Hepatocyte (in vitro differentiated cells): ENCODE data around the gene CHORDC1. TPM values are rescaled to one million over a fixed set of nuclear protein-coding genes. Genes with fewer than 3 reads are reported as not detected.

ENCODE experiments used
- DNase-seq: peaks from one replicate; pipeline ENCODE4 v3.0.0-alpha.2; 2016; ENCODE audit warnings: low spot score
- H2AFZ ChIP-seq: fragments of 200-600 bp; sonication (generic); 2 replicates; pipeline ENCODE4 v1.6.0; 2016; ENCODE audit warnings: antibody characterized with exemption, mild to moderate bottlenecking
- H3K27ac ChIP-seq: fragments of 200-600 bp; sonication (generic); 2 replicates; pipeline ENCODE4 v1.5.1; 2016; ENCODE audit warnings: mild to moderate bottlenecking
- H3K27me3 ChIP-seq: fragments of 200-600 bp; sonication (generic); 2 replicates; pipeline ENCODE4 v1.6.1; 2016
- H3K36me3 ChIP-seq: fragments of 200-600 bp; sonication (generic); replicated peaks from 2 replicates; pipeline ENCODE4 v1.5.1; 2016; ENCODE audit warnings: low read depth; ENCODE audit not compliant: insufficient read depth
- H3K4me1 ChIP-seq: fragments of 200-600 bp; sonication (generic); 2 replicates; pipeline ENCODE4 v1.5.1; 2016; ENCODE audit warnings: mild to moderate bottlenecking, moderate library complexity; ENCODE audit not compliant: insufficient read depth
- H3K4me2 ChIP-seq: fragments of 200-600 bp; sonication (generic); 2 replicates; pipeline ENCODE4 v1.6.0; 2016
- H3K4me3 ChIP-seq: fragments of 200-600 bp; sonication (generic); 2 replicates; pipeline ENCODE4 v1.5.1; 2016; ENCODE audit warnings: mild to moderate bottlenecking
- H3K79me2 ChIP-seq: fragments of 200-600 bp; sonication (generic); 2 replicates; pipeline ENCODE4 v1.6.0; 2017; ENCODE audit warnings: mild to moderate bottlenecking
- H3K9me2 ChIP-seq: fragments of 200-600 bp; sonication (generic); replicated peaks from 2 replicates; pipeline ENCODE4 v1.6.0; 2017; ENCODE audit warnings: mild to moderate bottlenecking; ENCODE audit not compliant: insufficient read depth
- H3K9me3 ChIP-seq: fragments of 200-600 bp; sonication (generic); 2 replicates; pipeline ENCODE4 v1.5.1; 2016; ENCODE audit warnings: low read depth, mild to moderate bottlenecking
- H4K20me1 ChIP-seq: fragments of 200-600 bp; sonication (generic); 2 replicates; pipeline ENCODE4 v1.6.0; 2016; ENCODE audit warnings: mild to moderate bottlenecking; ENCODE audit not compliant: insufficient read depth, poor library complexity, severe bottlenecking
- EZH2 ChIP-seq: fragments of 200-600 bp; sonication (generic); IDR thresholded peaks from 2 replicates; pipeline ENCODE4 v1.6.1; 2016; ENCODE audit warnings: antibody characterized with exemption, mild to moderate bottlenecking, borderline replicate concordance
- EZH2phosphoT487 ChIP-seq: fragments of 200-600 bp; sonication (generic); IDR thresholded peaks from one replicate; pipeline ENCODE4 v1.6.1; 2018; ENCODE audit warnings: antibody characterized with exemption, mild to moderate bottlenecking, low read depth, moderate library complexity; ENCODE audit not compliant: unreplicated experiment, severe bottlenecking
- WGBS: methylation state at CpG from one replicate; pipeline ENCODE4 v1.1.6; 2016; ENCODE audit warnings: low lambda C conversion rate; ENCODE audit errors: missing lambda C conversion rate; 5-methylcytosine and 5-hydroxymethylcytosine counted together
- polyA plus RNA-seq: library from polyadenylated mRNA; unstranded; fragments of >200 nt; fragmentation: Nextera tagmentation; extraction: Ambion mirVana; gene quantifications from 2 replicates; pipeline ENCODE4 v1.2.1, GENCODE V29; 2016
- total RNA-seq: library from RNA; depleted of rRNA; stranded (reverse); fragments of >200 nt; gene quantifications from 2 replicates; pipeline ENCODE4 v1.2.3, GENCODE V29; 2014
- TF ChIP-seq, protein P1 (sequence below): fragments of 200-600 bp; sonication (generic); IDR thresholded peaks from 2 replicates; pipeline ENCODE4 v1.5.1; 2016; ENCODE audit warnings: antibody characterized with exemption, mild to moderate bottlenecking; ENCODE audit not compliant: poor library complexity

CHORDC1 gene
- total RNA-seq (46.6 and 57.0 TPM in 2 replicates), polyA plus RNA-seq (30.6 and 35.9 TPM in 2 replicates)

DNA sequence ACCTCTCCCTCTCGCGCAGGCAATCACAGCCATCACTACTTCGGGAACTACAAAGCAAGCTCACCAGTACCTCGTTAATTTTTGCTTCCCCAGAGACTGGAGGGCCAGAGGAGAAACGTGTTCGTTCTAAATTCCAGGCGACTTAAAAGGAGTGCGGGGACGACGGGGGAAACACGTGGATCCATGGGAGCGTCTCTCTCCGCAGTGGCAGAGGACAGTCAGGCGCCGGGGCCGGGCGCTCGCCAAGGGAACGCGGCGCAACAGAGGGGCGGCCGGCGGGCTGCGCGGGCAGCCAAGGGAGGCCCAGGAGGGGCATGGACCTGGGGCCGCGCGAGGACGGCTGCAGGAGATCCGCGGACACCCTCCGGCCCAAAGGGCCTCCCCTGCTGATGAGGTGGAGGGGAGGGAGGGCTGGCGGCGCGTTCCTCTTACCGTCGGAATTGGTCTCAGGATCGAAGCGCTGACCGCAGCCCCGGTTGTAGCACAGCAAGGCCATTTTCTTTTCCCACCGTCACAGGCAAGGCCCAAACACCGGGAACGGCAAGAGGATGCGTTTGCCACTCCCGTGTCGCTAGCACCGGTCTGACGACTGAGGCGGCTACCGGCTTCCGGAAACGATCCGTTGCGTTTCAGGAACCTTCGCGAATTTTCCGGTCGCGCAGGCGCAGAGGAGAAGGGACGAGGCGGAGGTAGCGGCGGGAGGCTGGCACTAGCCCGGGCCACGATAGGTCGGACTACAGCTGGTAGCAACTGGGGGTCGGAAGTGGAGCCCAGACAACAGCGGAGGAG, at the start of gene CHORDC1:
Gene CHORDC1 (minus strand): TSS at position 591 of the 789 bp plus-strand sequence. CDS start 95 bp downstream, at position 496.
- no peaks in the 10 kb centered on the region for H3K27me3 ChIP-seq
- peak within 1 kb of the TSS; percentile 93 for H3K27ac ChIP-seq
- H3K4me3 ChIP-seq = peak within 1 kb of the TSS; percentile 78
- no peaks in the 10 kb centered on the region for H3K9me2 ChIP-seq
- DNase-seq = peak; percentile 92
- peaks cover 57% of the 10 kb centered on the region for H3K79me2 ChIP-seq
- peaks cover 42% of the 10 kb centered on the region for H4K20me1 ChIP-seq
- no peaks in the 10 kb centered on the region for H3K36me3 ChIP-seq
- peak within 1 kb of the TSS; percentile 84 for H2AFZ ChIP-seq
- TF ChIP-seq EZH2phosphoT487 = no peak
- TF ChIP-seq EZH2 = no peak
- TF ChIP-seq, protein P1, sequence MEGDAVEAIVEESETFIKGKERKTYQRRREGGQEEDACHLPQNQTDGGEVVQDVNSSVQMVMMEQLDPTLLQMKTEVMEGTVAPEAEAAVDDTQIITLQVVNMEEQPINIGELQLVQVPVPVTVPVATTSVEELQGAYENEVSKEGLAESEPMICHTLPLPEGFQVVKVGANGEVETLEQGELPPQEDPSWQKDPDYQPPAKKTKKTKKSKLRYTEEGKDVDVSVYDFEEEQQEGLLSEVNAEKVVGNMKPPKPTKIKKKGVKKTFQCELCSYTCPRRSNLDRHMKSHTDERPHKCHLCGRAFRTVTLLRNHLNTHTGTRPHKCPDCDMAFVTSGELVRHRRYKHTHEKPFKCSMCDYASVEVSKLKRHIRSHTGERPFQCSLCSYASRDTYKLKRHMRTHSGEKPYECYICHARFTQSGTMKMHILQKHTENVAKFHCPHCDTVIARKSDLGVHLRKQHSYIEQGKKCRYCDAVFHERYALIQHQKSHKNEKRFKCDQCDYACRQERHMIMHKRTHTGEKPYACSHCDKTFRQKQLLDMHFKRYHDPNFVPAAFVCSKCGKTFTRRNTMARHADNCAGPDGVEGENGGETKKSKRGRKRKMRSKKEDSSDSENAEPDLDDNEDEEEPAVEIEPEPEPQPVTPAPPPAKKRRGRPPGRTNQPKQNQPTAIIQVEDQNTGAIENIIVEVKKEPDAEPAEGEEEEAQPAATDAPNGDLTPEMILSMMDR = no peak
- H3K9me3 ChIP-seq = no peaks in the 10 kb centered on the region
- H3K4me2 ChIP-seq = peak within 1 kb of the TSS; percentile 93
- H3K4me1 ChIP-seq = peaks cover 18% of the 10 kb centered on the region
- WGBS = 1% methylated on average over 60 of the region's 71 CpGs

DNA sequence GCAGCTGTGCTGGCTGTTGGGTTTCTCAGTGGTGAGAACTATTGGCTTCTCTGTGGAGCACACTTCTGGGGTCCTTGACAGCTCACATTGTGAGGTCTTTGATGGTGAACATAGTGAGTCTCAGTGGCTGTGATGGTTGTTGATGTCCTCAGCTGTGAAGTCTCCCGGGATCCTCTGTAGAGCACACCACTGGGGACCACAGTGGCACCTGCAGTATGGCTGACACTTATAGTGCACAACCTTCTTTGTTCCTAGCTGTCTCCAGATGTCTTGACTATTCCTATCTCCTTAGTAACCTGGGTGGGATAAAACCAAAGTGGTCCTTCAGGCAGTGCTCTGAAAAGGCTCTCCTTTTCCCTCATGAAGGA, 34.3 kb upstream of the CHORDC1 start:
- no peaks in the 10 kb centered on the region for H4K20me1 ChIP-seq
- H3K9me2 ChIP-seq = no peaks in the 10 kb centered on the region
- H3K4me1 ChIP-seq = no peaks in the 10 kb centered on the region
- 100% methylated on average over 1 of the region's 1 CpG for WGBS
- TF ChIP-seq, protein P1 = no peak
- TF ChIP-seq EZH2 (no peak), EZH2phosphoT487 (no peak)
- no peaks in the 10 kb centered on the region for H3K36me3 ChIP-seq
- H3K27me3 ChIP-seq = no peaks in the 10 kb centered on the region
- no peaks in the 10 kb centered on the region for H3K79me2 ChIP-seq
- no peaks in the 10 kb centered on the region for H3K9me3 ChIP-seq
- no peak overlapping the region for H3K4me3 ChIP-seq
- no peak for DNase-seq
- no peak overlapping the region for H2AFZ ChIP-seq
- no peak overlapping the region for H3K4me2 ChIP-seq
- H3K27ac ChIP-seq = no peak overlapping the region

DNA sequence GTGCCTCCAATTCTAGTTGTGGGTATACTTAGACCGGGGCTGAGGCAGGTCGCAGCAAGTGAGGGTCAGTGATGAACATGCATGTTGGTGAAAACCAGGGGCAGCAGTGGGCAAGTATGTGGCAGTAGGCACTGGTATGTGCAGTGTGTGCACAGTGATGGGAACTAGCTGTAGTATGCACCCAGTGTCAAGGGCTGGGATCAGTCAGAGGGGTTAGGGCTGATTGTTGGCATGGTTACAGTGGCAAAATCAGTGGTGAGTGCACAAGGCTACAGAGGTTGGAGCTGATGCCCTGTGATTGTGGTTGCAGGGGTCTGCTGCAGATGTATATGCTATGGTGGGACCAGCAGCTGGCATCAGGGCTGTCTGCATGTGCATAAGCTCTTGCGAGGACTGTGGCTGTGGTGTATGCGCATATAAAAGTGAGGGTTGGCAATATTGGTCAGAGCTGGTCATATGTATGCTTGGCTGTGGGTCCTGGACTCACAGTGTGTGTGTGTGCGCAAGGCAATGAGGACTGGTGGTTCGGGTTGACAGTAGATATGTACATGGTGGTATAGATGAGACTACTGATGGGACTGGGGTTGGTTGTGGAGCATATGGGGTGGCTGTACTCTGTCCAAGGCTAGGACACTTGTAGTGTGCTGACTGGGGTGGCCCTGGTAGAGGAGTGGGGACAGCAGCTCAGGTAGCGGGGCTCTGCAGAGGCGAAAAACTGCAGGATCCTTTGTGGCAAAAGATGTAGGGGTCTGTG, 33.7 kb upstream of the CHORDC1 start:
- Histone ChIP-seq H3K4me1 (no peaks in the 10 kb centered on the region), H3K27ac (no peak overlapping the region), H3K36me3 (no peaks in the 10 kb centered on the region), H2AFZ (no peak overlapping the region), H3K9me2 (no peaks in the 10 kb centered on the region), H3K4me2 (no peak overlapping the region), H3K27me3 (no peaks in the 10 kb centered on the region), H3K9me3 (no peaks in the 10 kb centered on the region), H3K79me2 (no peaks in the 10 kb centered on the region), H3K4me3 (no peak overlapping the region), H4K20me1 (no peaks in the 10 kb centered on the region)
- WGBS = 94% methylated on average over 8 of the region's 8 CpGs
- no peak for TF ChIP-seq EZH2phosphoT487
- no peak for TF ChIP-seq EZH2
- TF ChIP-seq, protein P1 = no peak
- no peak for DNase-seq
